Fibroblast of the aortic adventitia (primary cell): ENCODE data around the gene PLXND1. TPM values are rescaled to one million over a fixed set of nuclear protein-coding genes. Genes with fewer than 3 reads are reported as not detected.

ENCODE experiments used
- DNase-seq: peaks from one replicate; pipeline ENCODE4 v3.0.0-alpha.2; 2010; ENCODE audit warnings: low read depth
- H3K4me3 ChIP-seq: 2 replicates; pipeline ENCODE4 v1.5.1; 2011; ENCODE audit warnings: low read depth, mild to moderate bottlenecking, control low read depth, low read length, moderate library complexity
- CTCF ChIP-seq: IDR thresholded peaks from 2 replicates; pipeline ENCODE4 v1.5.1; 2011; ENCODE audit warnings: mild to moderate bottlenecking, low read length, control low read depth, inconsistent platforms; ENCODE audit not compliant: insufficient read depth
- total RNA-seq: library from RNA; depleted of rRNA; stranded (reverse); fragments of >200 nt; gene quantifications from 2 replicates; pipeline ENCODE4 v1.2.3, GENCODE V29; 2012; ENCODE audit warnings: low replicate concordance

Gene PLXND1
- total RNA-seq, 1 donor = 31.4 TPM

- no peak overlapping the region for H3K4me3 ChIP-seq
- no peak for DNase-seq
- no peak for TF ChIP-seq CTCF
Measured at GRCh38 chr3:129622226-129622874, 15.9 kb upstream of the PLXND1 start.

- H3K4me3 ChIP-seq = no peak overlapping the region
- no peak for TF ChIP-seq CTCF
- DNase-seq = no peak
Measured at GRCh38 chr3:129621626-129622225, 15.2 kb upstream of the PLXND1 start.

- no peak overlapping the region for H3K4me3 ChIP-seq
- no peak for TF ChIP-seq CTCF
- no peak for DNase-seq
Measured at GRCh38 chr3:129620828-129621559, 14.5 kb upstream of the PLXND1 start.

- TF ChIP-seq CTCF = no peak
- no peak for DNase-seq
- H3K4me3 ChIP-seq = no peak overlapping the region
Measured at GRCh38 chr3:129619726-129620162, 13.3 kb upstream of the PLXND1 start.

GRCh38 chr3:129618901-129619671, 12.6 kb upstream of the PLXND1 start:
- no peak for TF ChIP-seq CTCF

GRCh38 chr3:129618186-129618820, 11.8 kb upstream of the PLXND1 start:
- no peak for TF ChIP-seq CTCF
- no peak for DNase-seq
- H3K4me3 ChIP-seq = no peak overlapping the region

More at GRCh38 chr3:129618901-129619671, 12.6 kb upstream of the PLXND1 start:
- no peak for DNase-seq
- no peak overlapping the region for H3K4me3 ChIP-seq
